SK-N-SH treated with all-trans-retinoic acid at 6 μM for 48 hours (cell line): ENCODE results near the gene SYT3.

Experiments
- ATAC-seq: fragments of 200-7000 bp; cut with Tn5 transposase; 3 replicates; pipeline ENCODE4 v1.9.1; 2020; ENCODE audit warnings: mild to moderate bottlenecking, moderate library complexity
- ARNTL ChIP-seq: fragments of 450-650 bp; formaldehyde crosslinking; IDR thresholded peaks from 2 replicates; pipeline ENCODE4 v1.5.0; 2020; ENCODE audit warnings: low read depth, mild to moderate bottlenecking, moderate library complexity, borderline replicate concordance
- BACH2 ChIP-seq: fragments of 250-450 bp; sonication (Bioruptor Pico); IDR thresholded peaks from 2 replicates; pipeline ENCODE4 v1.9.0; 2021; ENCODE audit warnings: mild to moderate bottlenecking, borderline replicate concordance
- CREB5 ChIP-seq: fragments of 250-450 bp; sonication (Bioruptor Pico); IDR thresholded peaks from 2 replicates; pipeline ENCODE4 v1.5.1; 2020; ENCODE audit warnings: low read depth, mild to moderate bottlenecking, moderate library complexity
- CSDC2 ChIP-seq: fragments of 250-450 bp; sonication (Bioruptor Pico); IDR thresholded peaks from 2 replicates; pipeline ENCODE4 v1.5.0; 2020; ENCODE audit warnings: mild to moderate bottlenecking, moderate library complexity
- CSRNP3 ChIP-seq: fragments of 250-450 bp; sonication (Bioruptor Pico); IDR thresholded peaks from 2 replicates; pipeline ENCODE4 v1.5.1; 2021; ENCODE audit warnings: mild to moderate bottlenecking, moderate library complexity
- ESRRG ChIP-seq: fragments of 250-450 bp; sonication (Bioruptor Pico); IDR thresholded peaks from 2 replicates; pipeline ENCODE4 v1.6.1; 2021; ENCODE audit warnings: mild to moderate bottlenecking
- GLIS3 ChIP-seq: fragments of 250-450 bp; sonication (Bioruptor Pico); IDR thresholded peaks from 2 replicates; pipeline ENCODE4 v1.5.0; 2020; ENCODE audit warnings: mild to moderate bottlenecking, moderate library complexity
- ISL1 ChIP-seq: fragments of 250-450 bp; sonication (Bioruptor Pico); IDR thresholded peaks from 2 replicates; pipeline ENCODE4 v2.1.2; 2022; ENCODE audit warnings: mild to moderate bottlenecking, moderate library complexity
- OSR1 ChIP-seq: fragments of 250-450 bp; sonication (Bioruptor Pico); IDR thresholded peaks from 2 replicates; pipeline ENCODE4 v1.8.0; 2022; ENCODE audit warnings: moderate library complexity, mild to moderate bottlenecking, inconsistent platforms
- PATZ1 ChIP-seq: fragments of 250-450 bp; sonication (Bioruptor Pico); IDR thresholded peaks from 2 replicates; pipeline ENCODE4 v1.8.0; 2020; ENCODE audit warnings: mild to moderate bottlenecking, moderate library complexity, borderline replicate concordance
- POU6F1 ChIP-seq: fragments of 250-450 bp; sonication (Bioruptor Pico); IDR thresholded peaks from 2 replicates; pipeline ENCODE4 v1.8.0; 2021; ENCODE audit warnings: low read depth, mild to moderate bottlenecking, moderate library complexity, borderline replicate concordance
- PPARA ChIP-seq: fragments of 250-450 bp; sonication (Bioruptor Pico); IDR thresholded peaks from 2 replicates; pipeline ENCODE4 v1.5.0; 2020; ENCODE audit warnings: mild to moderate bottlenecking, borderline replicate concordance
- RARB ChIP-seq: fragments of 250-450 bp; sonication (Bioruptor Pico); IDR thresholded peaks from 2 replicates; pipeline ENCODE4 v1.8.0; 2021; ENCODE audit warnings: mild to moderate bottlenecking, moderate library complexity
- SNAI2 ChIP-seq: fragments of 250-450 bp; sonication (Bioruptor Pico); IDR thresholded peaks from 2 replicates; pipeline ENCODE4 v1.5.0; 2020; ENCODE audit warnings: mild to moderate bottlenecking, moderate library complexity
- TCF4 ChIP-seq: fragments of 250-450 bp; sonication (Bioruptor Pico); IDR thresholded peaks from 2 replicates; pipeline ENCODE4 v1.8.0; 2021; ENCODE audit warnings: mild to moderate bottlenecking, moderate library complexity, borderline replicate concordance
- TOX ChIP-seq: fragments of 250-450 bp; sonication (Bioruptor Pico); IDR thresholded peaks from 2 replicates; pipeline ENCODE4 v1.8.0; 2021; ENCODE audit warnings: mild to moderate bottlenecking, moderate library complexity, borderline replicate concordance
- TSHZ2 ChIP-seq: fragments of 250-450 bp; sonication (Bioruptor Pico); IDR thresholded peaks from 2 replicates; pipeline ENCODE4 v1.5.0; 2020; ENCODE audit warnings: mild to moderate bottlenecking, moderate library complexity
- ZC3H10 ChIP-seq: fragments of 250-450 bp; sonication (Bioruptor Pico); IDR thresholded peaks from 2 replicates; pipeline ENCODE4 v1.5.1; 2021; ENCODE audit warnings: mild to moderate bottlenecking, moderate library complexity
- ZFP3 ChIP-seq: fragments of 250-450 bp; sonication (Bioruptor Pico); IDR thresholded peaks from 2 replicates; pipeline ENCODE4 v1.5.0; 2020; ENCODE audit warnings: mild to moderate bottlenecking, moderate library complexity
- ZFP30 ChIP-seq: fragments of 450-650 bp; formaldehyde crosslinking; IDR thresholded peaks from 2 replicates; pipeline ENCODE4 v1.5.0; 2022; ENCODE audit warnings: mild to moderate bottlenecking, moderate library complexity
- ZNF565 ChIP-seq: fragments of 450-650 bp; formaldehyde crosslinking; conservative IDR thresholded peaks from 2 replicates; pipeline ENCODE4 v1.5.0; 2020; ENCODE audit warnings: low read depth, mild to moderate bottlenecking, moderate library complexity
- ZNF70 ChIP-seq: fragments of 450-650 bp; formaldehyde crosslinking; IDR thresholded peaks from 2 replicates; pipeline ENCODE4 v1.5.0; 2020; ENCODE audit warnings: mild to moderate bottlenecking, moderate library complexity
- ZNF8 ChIP-seq: fragments of 450-650 bp; formaldehyde crosslinking; IDR thresholded peaks from 2 replicates; pipeline ENCODE4 v1.5.0; 2020; ENCODE audit warnings: mild to moderate bottlenecking, moderate library complexity

The SYT3 gene

GRCh38 chr19:50638600-50638999 is 1.1 kb downstream of the SYT3 start:
- no peak for TF ChIP-seq ZFP3 (CRISPR knock-in tag)
- TF ChIP-seq RARB (CRISPR knock-in tag): no peak
- TF ChIP-seq ZNF8 (CRISPR knock-in tag): no peak
- no peak for TF ChIP-seq CSDC2 (CRISPR knock-in tag)
- no peak for TF ChIP-seq ISL1
- no peak for TF ChIP-seq BACH2 (CRISPR knock-in tag)
- no peak for TF ChIP-seq ZNF70 (CRISPR knock-in tag)
- TF ChIP-seq PPARA (CRISPR knock-in tag): no peak
- TF ChIP-seq TSHZ2 (CRISPR knock-in tag): no peak
- TF ChIP-seq ZFP30 (CRISPR knock-in tag): no peak
- no peak for TF ChIP-seq ZC3H10 (CRISPR knock-in tag)
- TF ChIP-seq ESRRG (CRISPR knock-in tag): no peak
- no peak for ATAC-seq

GRCh38 chr19:50636317-50637085 is 3.2 kb downstream of the SYT3 start:
- ATAC-seq: no peak
- TF ChIP-seq CREB5: no peak
- TF ChIP-seq PATZ1: no peak
- no peak for TF ChIP-seq TSHZ2 (CRISPR knock-in tag)
- no peak for TF ChIP-seq ZC3H10 (CRISPR knock-in tag)
- TF ChIP-seq ISL1: no peak
- no peak for TF ChIP-seq GLIS3 (CRISPR knock-in tag)
- TF ChIP-seq ZNF565: no peak
- no peak for TF ChIP-seq ZFP3 (CRISPR knock-in tag)
- TF ChIP-seq POU6F1 (CRISPR knock-in tag): no peak
- no peak for TF ChIP-seq ARNTL (CRISPR knock-in tag)
- no peak for TF ChIP-seq ZFP30 (CRISPR knock-in tag)
- no peak for TF ChIP-seq OSR1
- TF ChIP-seq TCF4 (CRISPR knock-in tag): no peak
- no peak for TF ChIP-seq ZNF8 (CRISPR knock-in tag)
- no peak for TF ChIP-seq ZNF70 (CRISPR knock-in tag)
- TF ChIP-seq PPARA (CRISPR knock-in tag): no peak
- no peak for TF ChIP-seq SNAI2
- no peak for TF ChIP-seq RARB (CRISPR knock-in tag)
- TF ChIP-seq TOX: no peak
- TF ChIP-seq CSRNP3 (CRISPR knock-in tag): no peak
